Mucosa of gallbladder (tissue), 1 donor: Measurements from ENCODE around the gene SMAD2. TPM values are rescaled to one million over a fixed set of nuclear protein-coding genes. Genes with fewer than 3 reads are reported as not detected.
"Not testable (repeated sequence)": the region's sequence is repeated elsewhere in the genome, so short reads cannot be mapped to it uniquely, and the experiment has no call there.

Source experiments
- DNase-seq: peaks from one replicate; pipeline ENCODE4 v3.0.0-alpha.2; 2020; ENCODE audit warnings: low spot score
- total RNA-seq: library from RNA; stranded (reverse); gene quantifications from one replicate; pipeline ENCODE4 v1.2.1, GENCODE V29; 2021
- donor health status: DM: no; HTN: no; CAD: no.

Gene SMAD2
- total RNA-seq, 1 donor from 2014 or later, result 111 TPM

- no peak for DNase-seq
These were observed 135.6 kb downstream of the SMAD2 start for GRCh38 chr18:47794725-47795433.

GRCh38 chr18:47793609-47794008 lies 136.8 kb downstream of the SMAD2 start:
- DNase-seq, result no peak

- no peak for DNase-seq
These were observed 138.9 kb downstream of the SMAD2 start for GRCh38 chr18:47791461-47791985.

GRCh38 chr18:47790036-47790435 lies 140.4 kb downstream of the SMAD2 start:
- no peak for DNase-seq

- no peak for DNase-seq
These were observed 141.8 kb downstream of the SMAD2 start for GRCh38 chr18:47788621-47789020.

- no peak for DNase-seq
These were observed 148.9 kb downstream of the SMAD2 start for GRCh38 chr18:47781561-47781960.

GRCh38 chr18:47780011-47780725 lies 150.3 kb downstream of the SMAD2 start:
- DNase-seq, result no peak

- no peak for DNase-seq
These were observed 151.1 kb downstream of the SMAD2 start for GRCh38 chr18:47779381-47779780.

GRCh38 chr18:47777626-47778025 lies 152.8 kb downstream of the SMAD2 start:
- DNase-seq, result no peak

GRCh38 chr18:47775961-47776360 lies 154.5 kb downstream of the SMAD2 start:
- no peak for DNase-seq

- DNase-seq, result no peak
These were observed 156.5 kb downstream of the SMAD2 start for GRCh38 chr18:47773931-47774330.

GRCh38 chr18:47772374-47773248 lies 157.8 kb downstream of the SMAD2 start:
- peak; percentile 31 for DNase-seq

GRCh38 chr18:47771922-47772321 lies 158.5 kb downstream of the SMAD2 start:
- DNase-seq, result no peak

- DNase-seq, result no peak
These were observed 162.8 kb downstream of the SMAD2 start for GRCh38 chr18:47767699-47768098.

- DNase-seq, result not testable (repeated sequence)
These were observed 163.3 kb downstream of the SMAD2 start for GRCh38 chr18:47767198-47767597.
